Measurements from ENCODE around the gene SLC14A1. TPM values are rescaled to one million over a fixed set of nuclear protein-coding genes. Genes with fewer than 3 reads are reported as not detected.

SLC14A1 gene
- under 1 TPM; 0.44 to 0.57 TPM for polyA plus RNA-seq

DNA sequence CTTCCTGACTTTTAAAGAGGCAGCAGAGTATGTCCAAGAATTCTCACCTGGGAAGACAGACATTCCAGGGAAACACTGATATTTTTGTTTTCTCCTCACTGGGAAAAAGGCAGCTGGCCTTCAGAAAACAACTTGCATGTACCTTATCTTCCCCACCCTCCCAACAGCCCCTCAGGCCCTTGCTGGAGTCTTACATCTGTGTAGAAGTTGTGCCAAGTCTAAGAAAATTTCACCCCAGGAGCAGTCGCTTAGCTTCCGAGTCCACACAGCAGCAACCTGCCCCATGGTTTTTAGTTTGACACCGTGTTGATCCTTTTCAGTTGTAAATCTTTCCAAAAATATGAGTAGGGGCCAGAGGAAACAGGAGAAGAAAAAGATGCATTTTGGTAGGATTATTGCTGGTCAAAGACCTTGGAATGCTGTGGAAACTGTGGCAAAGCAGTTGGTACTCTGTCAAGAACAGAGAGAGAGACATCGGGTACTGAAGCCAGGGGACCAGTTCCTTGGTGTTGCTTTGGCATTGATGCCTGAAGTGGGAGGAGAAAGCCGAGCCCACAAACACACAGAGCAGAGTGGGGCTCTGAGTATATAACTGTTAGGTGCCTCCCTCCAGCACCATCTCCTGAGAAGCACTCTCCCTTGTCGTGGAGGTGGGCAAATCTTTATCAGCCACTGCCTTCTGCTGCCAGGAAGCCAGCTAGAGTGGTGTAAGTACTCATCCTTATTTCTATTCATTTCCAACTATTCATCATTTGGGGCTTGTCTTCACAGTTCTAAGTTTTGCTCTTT, at the start of gene SLC14A1:
TSS of gene SLC14A1 (plus strand) at position 615 of the 789 bp plus-strand sequence. CDS start 6,140 bp downstream, outside the sequence.
- Histone ChIP-seq H3K4me3 (ENCODE audit: low read depth in 1 of 2, low read length in 2 of 2) (no peak within 1 kb of the TSS), H3K9me3 (ENCODE audit: control insufficient read depth in 2 of 2, insufficient read depth in 1 of 2, low read depth in 1 of 2, low read length in 1 of 2) (no peaks in the 10 kb centered on the region), H3K27ac (ENCODE audit: low read depth in 2 of 2, low read length in 1 of 2) (no peak within 1 kb of the TSS), H3K27me3 (ENCODE audit: control insufficient read depth in 1 of 2, insufficient read depth in 2 of 2, low read length in 2 of 2) (peaks cover 0 to 13% of the 10 kb centered on the region in 2 donors), H3K4me1 (ENCODE audit: control insufficient read depth in 2 of 2, insufficient read depth in 2 of 2, low read length in 1 of 2) (no peaks in the 10 kb centered on the region), H3K36me3 (ENCODE audit: control insufficient read depth in 2 of 2, insufficient read depth in 2 of 2, low read length in 1 of 2) (no peaks in the 10 kb centered on the region)
- 48 to 50% methylated on average over 6 of the region's 6 CpGs for WGBS, 2 donors

GRCh38 chr18:45677276-45677807, 46.6 kb upstream of the SLC14A1 start:
- Histone ChIP-seq H3K27ac (ENCODE audit: low read depth in 2 of 2, low read length in 1 of 2) (no peak overlapping the region), H3K9me3 (ENCODE audit: control insufficient read depth in 2 of 2, insufficient read depth in 1 of 2, low read depth in 1 of 2, low read length in 1 of 2) (no peaks in the 10 kb centered on the region), H3K27me3 (ENCODE audit: control insufficient read depth in 1 of 2, insufficient read depth in 2 of 2, low read length in 2 of 2) (no peaks in the 10 kb centered on the region), H3K4me1 (ENCODE audit: control insufficient read depth in 2 of 2, insufficient read depth in 2 of 2, low read length in 1 of 2) (no peaks in the 10 kb centered on the region), H3K36me3 (ENCODE audit: control insufficient read depth in 2 of 2, insufficient read depth in 2 of 2, low read length in 1 of 2) (no peaks in the 10 kb centered on the region), H3K4me3 (ENCODE audit: low read depth in 1 of 2, low read length in 2 of 2) (no peak overlapping the region)
- 92% methylated on average over 4 of the region's 4 CpGs for WGBS, 2 donors

- Histone ChIP-seq H3K27me3 (ENCODE audit: control insufficient read depth in 1 of 2, insufficient read depth in 2 of 2, low read length in 2 of 2) (no peaks in the 10 kb centered on the region), H3K4me1 (ENCODE audit: control insufficient read depth in 2 of 2, insufficient read depth in 2 of 2, low read length in 1 of 2) (no peaks in the 10 kb centered on the region), H3K4me3 (ENCODE audit: low read depth in 1 of 2, low read length in 2 of 2) (no peak overlapping the region), H3K27ac (ENCODE audit: low read depth in 2 of 2, low read length in 1 of 2) (no peak overlapping the region), H3K9me3 (ENCODE audit: control insufficient read depth in 2 of 2, insufficient read depth in 1 of 2, low read depth in 1 of 2, low read length in 1 of 2) (no peaks in the 10 kb centered on the region), H3K36me3 (ENCODE audit: control insufficient read depth in 2 of 2, insufficient read depth in 2 of 2, low read length in 1 of 2) (no peaks in the 10 kb centered on the region)
- WGBS, 2 donors = 64 to 67% methylated on average over 4 of the region's 4 CpGs
Observed at GRCh38 chr18:45678441-45678840, 45.5 kb upstream of the SLC14A1 start.

- no peaks in the 10 kb centered on the region for H3K36me3 ChIP-seq (ENCODE audit: control insufficient read depth in 2 of 2, insufficient read depth in 2 of 2, low read length in 1 of 2)
- H3K9me3 ChIP-seq (ENCODE audit: control insufficient read depth in 2 of 2, insufficient read depth in 1 of 2, low read depth in 1 of 2, low read length in 1 of 2) = no peaks in the 10 kb centered on the region
- H3K27me3 ChIP-seq (ENCODE audit: control insufficient read depth in 1 of 2, insufficient read depth in 2 of 2, low read length in 2 of 2) = no peaks in the 10 kb centered on the region
- H3K4me3 ChIP-seq (ENCODE audit: low read depth in 1 of 2, low read length in 2 of 2) = no peak overlapping the region
- 34 to 36% methylated on average over 1 of the region's 1 CpG for WGBS, 2 donors
- H3K27ac ChIP-seq (ENCODE audit: low read depth in 2 of 2, low read length in 1 of 2) = no peak overlapping the region
- no peaks in the 10 kb centered on the region for H3K4me1 ChIP-seq (ENCODE audit: control insufficient read depth in 2 of 2, insufficient read depth in 2 of 2, low read length in 1 of 2)
Observed at GRCh38 chr18:45678850-45679249, 45.1 kb upstream of the SLC14A1 start.

DNA sequence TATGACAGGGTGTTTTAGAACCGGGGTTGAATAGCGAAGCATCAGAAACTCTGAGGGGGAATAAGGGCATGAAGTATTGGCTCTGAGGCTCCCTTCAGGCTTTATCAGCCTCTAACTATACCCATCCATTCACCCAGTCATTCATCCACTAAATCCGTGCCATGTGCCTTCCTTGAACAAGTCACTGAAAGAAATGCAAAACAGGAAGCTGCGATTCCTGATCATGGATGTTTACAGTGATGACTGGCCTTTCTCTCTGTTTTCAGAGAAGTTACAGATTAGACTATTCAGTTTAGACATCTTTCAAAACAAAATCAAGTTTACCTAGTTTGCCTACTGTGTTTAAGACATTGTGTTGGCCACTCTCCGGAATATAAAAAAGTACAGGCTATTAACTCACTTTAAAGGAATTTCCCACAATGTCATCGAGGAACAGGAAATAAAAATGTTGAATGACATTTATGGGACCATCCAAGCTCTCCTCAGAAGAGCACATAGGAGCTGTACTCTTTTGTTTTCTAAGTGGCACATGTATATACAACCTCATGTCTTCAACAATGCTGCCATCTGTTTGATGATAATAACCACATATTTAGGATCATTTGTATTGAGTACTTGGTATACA, 43.8 kb upstream of the SLC14A1 start:
- no peaks in the 10 kb centered on the region for H3K9me3 ChIP-seq (ENCODE audit: control insufficient read depth in 2 of 2, insufficient read depth in 1 of 2, low read depth in 1 of 2, low read length in 1 of 2)
- no peaks in the 10 kb centered on the region for H3K36me3 ChIP-seq (ENCODE audit: control insufficient read depth in 2 of 2, insufficient read depth in 2 of 2, low read length in 1 of 2)
- H3K27ac ChIP-seq (ENCODE audit: low read depth in 2 of 2, low read length in 1 of 2) = no peak overlapping the region
- no peaks in the 10 kb centered on the region for H3K4me1 ChIP-seq (ENCODE audit: control insufficient read depth in 2 of 2, insufficient read depth in 2 of 2, low read length in 1 of 2)
- H3K4me3 ChIP-seq (ENCODE audit: low read depth in 1 of 2, low read length in 2 of 2) = no peak overlapping the region
- 84 to 85% methylated on average over 6 of the region's 6 CpGs for WGBS, 2 donors
- H3K27me3 ChIP-seq (ENCODE audit: control insufficient read depth in 1 of 2, insufficient read depth in 2 of 2, low read length in 2 of 2) = no peaks in the 10 kb centered on the region

DNA sequence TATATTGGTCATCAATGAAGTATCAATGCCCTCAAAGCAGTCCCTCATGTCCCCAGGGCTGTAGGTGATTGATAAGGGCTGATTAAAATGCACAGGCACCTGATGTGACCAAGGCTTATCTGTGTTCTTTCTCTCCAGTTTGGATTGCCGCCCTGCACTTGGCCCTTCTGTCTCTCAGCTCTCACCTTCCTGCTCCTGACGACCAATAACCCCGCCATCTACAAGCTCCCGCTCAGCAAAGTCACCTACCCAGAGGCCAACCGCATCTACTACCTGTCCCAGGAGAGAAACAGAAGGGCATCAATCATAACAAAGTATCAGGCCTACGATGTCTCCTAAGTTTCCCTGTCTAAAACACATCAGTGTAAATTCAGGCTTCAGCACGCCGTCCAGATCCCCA, 41.8 kb upstream of the SLC14A1 start:
- H3K4me3 ChIP-seq (ENCODE audit: low read depth in 1 of 2, low read length in 2 of 2) = no peak overlapping the region
- WGBS, 2 donors = 79 to 81% methylated on average over 8 of the region's 8 CpGs
- H3K27ac ChIP-seq (ENCODE audit: low read depth in 2 of 2, low read length in 1 of 2) = no peak overlapping the region
- no peaks in the 10 kb centered on the region for H3K9me3 ChIP-seq (ENCODE audit: control insufficient read depth in 2 of 2, insufficient read depth in 1 of 2, low read depth in 1 of 2, low read length in 1 of 2)
- no peaks in the 10 kb centered on the region for H3K36me3 ChIP-seq (ENCODE audit: control insufficient read depth in 2 of 2, insufficient read depth in 2 of 2, low read length in 1 of 2)
- no peaks in the 10 kb centered on the region for H3K4me1 ChIP-seq (ENCODE audit: control insufficient read depth in 2 of 2, insufficient read depth in 2 of 2, low read length in 1 of 2)
- no peaks in the 10 kb centered on the region for H3K27me3 ChIP-seq (ENCODE audit: control insufficient read depth in 1 of 2, insufficient read depth in 2 of 2, low read length in 2 of 2)

- Histone ChIP-seq H3K4me1 (ENCODE audit: control insufficient read depth in 2 of 2, insufficient read depth in 2 of 2, low read length in 1 of 2) (no peaks in the 10 kb centered on the region), H3K4me3 (ENCODE audit: low read depth in 1 of 2, low read length in 2 of 2) (no peak overlapping the region), H3K36me3 (ENCODE audit: control insufficient read depth in 2 of 2, insufficient read depth in 2 of 2, low read length in 1 of 2) (no peaks in the 10 kb centered on the region), H3K9me3 (ENCODE audit: control insufficient read depth in 2 of 2, insufficient read depth in 1 of 2, low read depth in 1 of 2, low read length in 1 of 2) (no peaks in the 10 kb centered on the region), H3K27ac (ENCODE audit: low read depth in 2 of 2, low read length in 1 of 2) (no peak overlapping the region), H3K27me3 (ENCODE audit: control insufficient read depth in 1 of 2, insufficient read depth in 2 of 2, low read length in 2 of 2) (no peaks in the 10 kb centered on the region)
- WGBS, 2 donors = 63 to 65% methylated on average over 5 of the region's 5 CpGs
Observed at GRCh38 chr18:45684341-45685115, 39.5 kb upstream of the SLC14A1 start.

DNA sequence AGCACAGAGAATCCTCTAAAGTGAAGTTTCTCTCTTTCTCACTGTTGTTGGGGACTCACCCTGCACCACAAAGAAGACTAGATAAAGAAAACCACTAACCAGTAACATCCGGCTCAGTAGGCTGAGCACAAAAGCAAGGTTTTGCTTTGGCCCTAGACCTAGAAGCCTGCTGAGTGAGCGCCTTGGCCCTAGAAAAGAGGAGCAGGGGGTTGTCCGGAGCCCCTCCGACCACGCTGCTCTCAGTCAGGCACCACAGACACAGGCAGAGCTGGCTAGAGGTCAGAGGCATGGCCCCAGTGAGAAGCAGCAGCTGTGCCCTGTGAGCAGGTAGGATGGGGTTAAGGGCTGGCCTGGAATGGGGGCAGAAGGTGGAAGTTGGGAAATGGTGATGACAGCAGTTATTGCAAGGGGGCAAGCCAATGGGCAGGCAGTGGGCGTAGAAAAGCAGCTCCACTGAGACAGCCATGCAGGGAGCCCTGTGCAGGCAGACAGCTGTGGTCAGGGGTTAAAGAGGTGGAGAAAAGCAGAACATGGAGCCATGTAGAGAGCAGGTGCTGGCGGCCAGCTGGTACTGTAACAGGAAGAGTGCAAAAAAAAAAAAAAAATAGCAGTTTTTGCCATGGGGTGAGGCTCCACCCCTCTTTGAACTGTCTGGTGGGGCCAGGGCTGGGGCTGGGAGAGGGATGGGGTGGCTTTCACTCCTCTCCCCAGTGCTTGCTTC, 36.9 kb upstream of the SLC14A1 start:
- Histone ChIP-seq H3K27me3 (ENCODE audit: control insufficient read depth in 1 of 2, insufficient read depth in 2 of 2, low read length in 2 of 2) (peaks cover 0 to 2% of the 10 kb centered on the region in 2 donors), H3K4me1 (ENCODE audit: control insufficient read depth in 2 of 2, insufficient read depth in 2 of 2, low read length in 1 of 2) (no peaks in the 10 kb centered on the region), H3K36me3 (ENCODE audit: control insufficient read depth in 2 of 2, insufficient read depth in 2 of 2, low read length in 1 of 2) (no peaks in the 10 kb centered on the region), H3K4me3 (ENCODE audit: low read depth in 1 of 2, low read length in 2 of 2) (no peak overlapping the region), H3K9me3 (ENCODE audit: control insufficient read depth in 2 of 2, insufficient read depth in 1 of 2, low read depth in 1 of 2, low read length in 1 of 2) (no peaks in the 10 kb centered on the region), H3K27ac (ENCODE audit: low read depth in 2 of 2, low read length in 1 of 2) (no peak overlapping the region)
- 65% methylated on average over 7 of the region's 7 CpGs for WGBS, 2 donors

DNA sequence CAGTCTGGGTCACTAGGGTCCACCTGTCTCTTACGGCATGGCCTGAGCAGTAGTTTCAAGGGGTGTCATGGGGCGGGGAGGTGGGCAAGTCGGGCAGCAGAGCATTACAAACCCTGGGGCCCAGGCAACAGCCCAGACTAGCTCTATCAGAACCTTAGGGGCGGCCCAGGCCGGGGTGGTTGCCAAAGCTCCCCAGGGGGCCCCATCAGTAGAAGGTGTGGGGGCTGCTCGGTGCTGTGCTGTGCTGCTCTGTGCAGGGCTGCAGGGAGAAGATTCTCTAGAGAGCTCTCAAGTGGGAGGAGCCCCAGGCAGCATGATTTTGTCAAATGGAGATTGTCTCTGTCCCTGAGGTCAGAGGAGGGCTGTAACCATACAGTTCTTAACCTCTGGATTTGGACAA, 36.4 kb upstream of the SLC14A1 start:
- no peak overlapping the region for H3K4me3 ChIP-seq (ENCODE audit: low read depth in 1 of 2, low read length in 2 of 2)

More for the DNA sequence above, 36.4 kb upstream of the SLC14A1 start:
- Histone ChIP-seq H3K4me1 (ENCODE audit: control insufficient read depth in 2 of 2, insufficient read depth in 2 of 2, low read length in 1 of 2) (no peaks in the 10 kb centered on the region), H3K27ac (ENCODE audit: low read depth in 2 of 2, low read length in 1 of 2) (no peak overlapping the region), H3K36me3 (ENCODE audit: control insufficient read depth in 2 of 2, insufficient read depth in 2 of 2, low read length in 1 of 2) (no peaks in the 10 kb centered on the region), H3K9me3 (ENCODE audit: control insufficient read depth in 2 of 2, insufficient read depth in 1 of 2, low read depth in 1 of 2, low read length in 1 of 2) (no peaks in the 10 kb centered on the region), H3K27me3 (ENCODE audit: control insufficient read depth in 1 of 2, insufficient read depth in 2 of 2, low read length in 2 of 2) (peaks cover 0 to 2% of the 10 kb centered on the region in 2 donors)
- WGBS, 2 donors = 56 to 68% methylated on average over 6 of the region's 6 CpGs
